Medulla oblongata (tissue), 1 donor: ENCODE measurements around the gene MYL4.
"Not testable (repeated sequence)": the region's sequence is repeated elsewhere in the genome, so short reads cannot be mapped to it uniquely, and the experiment has no call there.

Source experiments
- DNase-seq: peaks from one replicate; pipeline ENCODE4 v3.0.0-alpha.2; 2015; ENCODE audit errors: extremely low spot score

The MYL4 gene

GRCh38 chr17:47193931-47194511 lies 15.1 kb upstream of the MYL4 start:
- no peak for DNase-seq

GRCh38 chr17:47197821-47198220 lies 11.3 kb upstream of the MYL4 start:
- DNase-seq, result no peak

GRCh38 chr17:47199627-47200324 lies 9.4 kb upstream of the MYL4 start:
- DNase-seq, result peak; percentile 72

- DNase-seq, result no peak
These were observed 8.9 kb upstream of the MYL4 start for GRCh38 chr17:47200325-47200664.

GRCh38 chr17:47201166-47201565 lies 8.0 kb upstream of the MYL4 start:
- DNase-seq, result no peak

- DNase-seq, result no peak
These were observed 5.0 kb upstream of the MYL4 start for GRCh38 chr17:47203984-47204721.

GRCh38 chr17:47204722-47205418 lies 4.3 kb upstream of the MYL4 start:
- peak; percentile 90 for DNase-seq

DNA sequence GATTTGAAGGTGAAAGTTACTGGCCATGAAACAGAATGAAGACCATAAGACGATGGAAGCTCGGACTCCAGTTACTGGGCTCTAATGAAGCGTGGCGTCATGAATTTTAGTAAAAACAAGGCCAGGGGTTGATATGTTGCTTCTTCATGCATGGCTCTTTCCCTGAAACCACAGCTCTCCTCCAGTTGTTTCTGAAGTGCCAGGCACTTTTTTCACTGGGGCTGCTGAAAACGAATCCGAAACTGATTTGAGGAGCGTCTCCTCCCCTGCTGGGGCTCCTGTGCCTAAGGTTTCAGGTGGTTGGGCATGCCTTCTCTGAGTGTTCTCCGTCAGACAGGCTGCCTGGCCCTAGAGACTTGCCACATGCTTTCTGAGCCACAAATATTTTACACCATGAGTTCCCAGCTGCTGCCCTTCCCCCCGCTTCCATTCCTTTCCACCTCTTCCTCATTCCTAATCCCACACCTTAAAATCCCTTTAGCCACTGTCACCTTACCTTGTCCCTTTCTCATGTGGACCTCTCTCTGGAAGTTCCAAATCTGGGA lies 3.7 kb upstream of the MYL4 start:
- DNase-seq, result peak; percentile 56

GRCh38 chr17:47207143-47208067 lies 1.7 kb upstream of the MYL4 start:
- no peak for DNase-seq

- DNase-seq, result no peak
These were observed 351 bp downstream of the MYL4 start for GRCh38 chr17:47209499-47209898.

- no peak for DNase-seq
These were observed 957 bp downstream of the MYL4 start for GRCh38 chr17:47210105-47210504.

DNA sequence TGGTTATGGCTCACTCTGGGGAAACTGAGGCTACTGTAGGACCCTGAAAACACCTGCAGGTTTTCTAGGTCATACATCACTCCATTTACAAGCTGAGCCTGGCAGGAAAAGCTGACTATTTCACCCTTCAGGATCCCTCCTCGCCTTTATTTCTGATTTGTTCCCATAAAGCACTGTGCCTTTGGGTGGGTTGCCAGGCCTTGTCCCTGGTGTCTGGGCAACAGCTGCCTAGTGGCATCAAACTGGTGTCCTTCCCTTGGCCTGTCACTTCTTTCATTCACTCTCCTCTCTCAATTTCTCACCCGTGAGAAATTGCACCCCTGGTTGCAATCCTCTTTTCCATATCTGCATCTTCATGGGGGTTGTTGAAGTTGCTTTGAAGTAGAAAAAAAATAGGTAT lies 1.6 kb downstream of the MYL4 start:
- no peak for DNase-seq

DNA sequence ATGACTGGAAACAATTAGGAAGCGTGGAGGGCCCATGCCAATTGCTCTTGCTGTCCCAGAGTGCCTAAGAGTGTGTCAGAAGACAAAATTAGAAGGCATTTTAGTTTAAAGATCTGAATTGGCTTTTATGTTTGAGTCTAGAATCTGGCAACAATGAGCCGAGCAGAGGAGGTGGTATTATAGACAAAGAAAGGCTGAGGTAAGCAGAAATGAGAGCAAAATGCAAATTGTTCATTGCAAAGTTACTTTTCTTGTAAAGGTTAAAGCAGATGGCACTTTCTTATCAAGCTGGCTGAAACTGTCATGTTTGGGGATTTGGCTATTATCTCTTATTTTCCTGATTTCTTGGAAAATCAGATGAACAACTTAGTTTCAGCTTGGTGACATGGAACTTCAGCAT lies 3.3 kb downstream of the MYL4 start:
- no peak for DNase-seq

DNA sequence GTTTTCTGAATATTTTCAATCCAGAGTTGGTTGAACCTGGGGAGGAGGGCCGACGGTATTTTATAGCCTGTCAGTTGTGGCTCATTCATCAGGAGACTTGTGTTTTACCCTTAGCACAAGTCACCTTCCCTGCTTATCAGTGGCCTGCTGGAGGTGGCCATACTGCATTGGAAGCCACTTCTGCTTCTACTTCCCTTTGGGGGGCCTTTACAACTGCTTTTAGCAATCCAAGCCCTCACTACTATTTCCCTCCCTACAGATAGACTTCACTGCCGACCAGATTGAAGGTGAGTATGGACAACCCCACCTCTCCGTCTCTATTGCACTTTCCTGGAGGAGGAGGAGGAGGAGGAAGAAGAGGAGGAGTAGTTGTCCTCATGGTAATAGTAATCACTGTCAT lies 4.4 kb downstream of the MYL4 start:
- DNase-seq, result no peak

DNA sequence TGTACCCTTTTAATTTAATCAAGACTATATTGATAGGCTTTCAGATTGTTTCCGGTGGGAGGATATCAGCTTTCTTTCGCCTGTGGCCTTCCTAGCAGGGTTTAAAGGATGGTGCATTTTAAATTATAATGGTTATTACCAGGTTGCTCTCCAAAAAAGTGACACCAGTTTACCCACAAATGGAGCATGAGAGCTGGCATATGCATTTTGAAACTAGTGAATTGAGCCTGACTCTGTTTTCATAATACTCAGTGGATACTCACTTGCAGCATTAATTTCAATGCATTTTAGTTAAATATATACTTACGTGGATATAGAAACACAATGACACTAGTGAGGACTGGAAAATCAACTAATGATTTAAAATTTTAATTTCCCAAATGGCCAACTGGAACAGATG lies 5.8 kb downstream of the MYL4 start:
- no peak for DNase-seq

GRCh38 chr17:47216821-47217220 lies 7.7 kb downstream of the MYL4 start:
- DNase-seq, result not testable (repeated sequence)

DNA sequence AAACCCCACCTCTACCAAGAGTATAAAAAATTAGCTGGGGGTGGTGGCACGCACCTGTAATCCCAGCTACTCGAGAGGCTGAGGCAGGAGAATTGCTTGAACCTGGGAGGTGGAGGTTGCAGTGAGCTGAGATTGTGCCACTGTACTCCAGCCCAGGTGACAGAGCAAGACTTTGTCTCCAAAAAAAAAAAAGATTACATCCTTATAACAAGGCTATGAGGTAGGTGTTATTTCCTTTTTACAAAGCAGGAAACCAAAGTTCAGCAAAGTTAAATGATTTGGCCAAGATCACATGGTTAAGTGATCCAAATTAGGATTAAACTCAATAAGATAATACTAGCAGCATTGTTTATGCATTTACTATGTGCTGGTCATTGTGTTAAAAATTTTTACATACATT lies 8.1 kb downstream of the MYL4 start:
- not testable (repeated sequence) for DNase-seq

DNA sequence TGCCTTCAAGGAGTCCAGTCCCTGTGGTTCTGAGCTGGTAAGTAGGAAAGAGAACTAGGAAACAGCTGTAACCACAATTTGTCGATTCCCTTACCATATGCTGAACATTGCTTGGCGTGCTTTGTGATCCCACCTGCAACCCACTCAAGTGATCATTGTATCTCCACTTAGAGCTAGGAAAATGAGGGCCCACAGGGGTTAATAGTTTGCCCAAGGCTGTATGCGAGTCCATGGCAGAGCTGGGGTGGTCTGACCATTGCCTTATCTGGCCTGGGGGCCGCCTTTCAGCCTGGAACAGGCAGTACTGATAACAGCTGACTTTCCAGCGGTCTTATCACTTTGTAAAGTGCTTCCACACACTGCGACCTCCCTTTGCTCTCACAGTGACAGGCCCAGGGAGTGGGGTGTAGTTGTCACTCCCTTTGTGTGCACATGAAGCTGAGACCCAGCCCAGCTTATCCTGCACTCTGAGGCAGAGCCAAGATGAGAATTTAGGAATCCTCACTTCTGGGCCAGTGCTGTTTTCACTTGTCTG lies 9.8 kb downstream of the MYL4 start:
- no peak for DNase-seq

- DNase-seq, result no peak
These were observed 10.7 kb downstream of the MYL4 start for GRCh38 chr17:47219621-47220475.

GRCh38 chr17:47220531-47220999 lies 11.4 kb downstream of the MYL4 start:
- no peak for DNase-seq
